ENCODE measurements around the gene RPS25. TPM values are rescaled to one million over a fixed set of nuclear protein-coding genes. Genes with fewer than 3 reads are reported as not detected.

RPS25 gene
- total RNA-seq, 2 donors from 2014 or later, result 1,289 to 1,299 TPM

- Histone ChIP-seq H3K9me3 (ENCODE audit: control insufficient read depth, low read length) (no peaks in the 10 kb centered on the region), H3K36me3 (ENCODE audit: control insufficient read depth, insufficient read depth, low read length) (peaks cover 88% of the 10 kb centered on the region), H3K4me1 (ENCODE audit: control insufficient read depth, insufficient read depth, low read length) (no peaks in the 10 kb centered on the region), H3K4me3 (ENCODE audit: low read length) (no peak overlapping the region), H3K27me3 (ENCODE audit: control insufficient read depth, insufficient read depth, low read length, poor library complexity, severe bottlenecking) (no peaks in the 10 kb centered on the region), H3K9ac (ENCODE audit: extremely low read depth, low read length, poor library complexity, severe bottlenecking) (no peak overlapping the region), H3K27ac (ENCODE audit: low read depth, low read length) (no peak overlapping the region)
- H3K4me3 Mint-ChIP-seq, result no peak overlapping the region
- no peak for DNase-seq
- no peaks in the 10 kb centered on the region for H3K27me3 Mint-ChIP-seq (ENCODE audit: insufficient read depth)
- peaks cover 3% of the 10 kb centered on the region for H3K4me1 Mint-ChIP-seq
- WGBS, 2 experiments (ENCODE audit: insufficient coverage in 1 of 2, insufficient read length in 1 of 2), result 94 to 100% methylated on average over 2 to 6 of the region's 6 CpGs
- H3K36me3 Mint-ChIP-seq (ENCODE audit: low read depth), result peaks cover 71% of the 10 kb centered on the region
- no peak for TF ChIP-seq CTCF (conservative IDR thresholded peaks at IDR 0.05)
- no peaks in the 10 kb centered on the region for H3K9me3 Mint-ChIP-seq
- no peak overlapping the region for H3K27ac Mint-ChIP-seq
Measured at GRCh38 chr11:119011476-119012053, 6.6 kb downstream of the RPS25 start.

- no peak for DNase-seq
- H3K9ac ChIP-seq (ENCODE audit: extremely low read depth, low read length, poor library complexity, severe bottlenecking), result no peak overlapping the region
- TF ChIP-seq CTCF (conservative IDR thresholded peaks at IDR 0.05), result no peak
- Mint-ChIP-seq H3K9me3 (no peaks in the 10 kb centered on the region), H3K36me3 (ENCODE audit: low read depth) (peaks cover 58% of the 10 kb centered on the region), H3K27me3 (ENCODE audit: insufficient read depth) (no peaks in the 10 kb centered on the region), H3K4me1 (no peaks in the 10 kb centered on the region), H3K27ac (no peak overlapping the region), H3K4me3 (no peak overlapping the region)
- peaks cover 76% of the 10 kb centered on the region for H3K36me3 ChIP-seq (ENCODE audit: control insufficient read depth, insufficient read depth, low read length)
- H3K27me3 ChIP-seq (ENCODE audit: control insufficient read depth, insufficient read depth, low read length, poor library complexity, severe bottlenecking), result no peaks in the 10 kb centered on the region
- no peak overlapping the region for H3K27ac ChIP-seq (ENCODE audit: low read depth, low read length)
- 95% methylated on average over 2 to 4 of the region's 4 CpGs for WGBS, 2 experiments (ENCODE audit: insufficient coverage in 1 of 2, insufficient read length in 1 of 2)
- H3K4me3 ChIP-seq (ENCODE audit: low read length), result no peak overlapping the region
- H3K4me1 ChIP-seq (ENCODE audit: control insufficient read depth, insufficient read depth, low read length), result no peaks in the 10 kb centered on the region
- H3K9me3 ChIP-seq (ENCODE audit: control insufficient read depth, low read length), result no peaks in the 10 kb centered on the region
Measured at GRCh38 chr11:119006656-119007055, 11.5 kb downstream of the RPS25 start.

GRCh38 chr11:119000906-119001305 lies 17.2 kb downstream of the RPS25 start:
- Histone ChIP-seq H3K27me3 (ENCODE audit: control insufficient read depth, insufficient read depth, low read length, poor library complexity, severe bottlenecking) (no peaks in the 10 kb centered on the region), H3K4me3 (ENCODE audit: low read length) (no peak overlapping the region), H3K4me1 (ENCODE audit: control insufficient read depth, insufficient read depth, low read length) (no peaks in the 10 kb centered on the region), H3K9ac (ENCODE audit: extremely low read depth, low read length, poor library complexity, severe bottlenecking) (no peak overlapping the region), H3K36me3 (ENCODE audit: control insufficient read depth, insufficient read depth, low read length) (peaks cover 53% of the 10 kb centered on the region), H3K9me3 (ENCODE audit: control insufficient read depth, low read length) (no peaks in the 10 kb centered on the region), H3K27ac (ENCODE audit: low read depth, low read length) (no peak overlapping the region)
- Mint-ChIP-seq H3K9me3 (no peaks in the 10 kb centered on the region), H3K4me3 (no peak overlapping the region), H3K27ac (no peak overlapping the region), H3K4me1 (peaks cover 15% of the 10 kb centered on the region), H3K36me3 (ENCODE audit: low read depth) (peaks cover 51% of the 10 kb centered on the region), H3K27me3 (ENCODE audit: insufficient read depth) (no peaks in the 10 kb centered on the region)
- TF ChIP-seq CTCF (conservative IDR thresholded peaks at IDR 0.05), result no peak
- 87 to 100% methylated on average over 1 of the region's 1 CpG for WGBS, 2 experiments (ENCODE audit: insufficient coverage in 1 of 2, insufficient read length in 1 of 2)
- DNase-seq, result no peak
